OCI-M1 (cell line): ENCODE data around the gene PDE9A.

Experiments
- DNase-seq: peaks from one replicate; lab custom pipeline; 2025; lab: John Stamatoyannopoulos, UW

PDE9A gene

DNA sequence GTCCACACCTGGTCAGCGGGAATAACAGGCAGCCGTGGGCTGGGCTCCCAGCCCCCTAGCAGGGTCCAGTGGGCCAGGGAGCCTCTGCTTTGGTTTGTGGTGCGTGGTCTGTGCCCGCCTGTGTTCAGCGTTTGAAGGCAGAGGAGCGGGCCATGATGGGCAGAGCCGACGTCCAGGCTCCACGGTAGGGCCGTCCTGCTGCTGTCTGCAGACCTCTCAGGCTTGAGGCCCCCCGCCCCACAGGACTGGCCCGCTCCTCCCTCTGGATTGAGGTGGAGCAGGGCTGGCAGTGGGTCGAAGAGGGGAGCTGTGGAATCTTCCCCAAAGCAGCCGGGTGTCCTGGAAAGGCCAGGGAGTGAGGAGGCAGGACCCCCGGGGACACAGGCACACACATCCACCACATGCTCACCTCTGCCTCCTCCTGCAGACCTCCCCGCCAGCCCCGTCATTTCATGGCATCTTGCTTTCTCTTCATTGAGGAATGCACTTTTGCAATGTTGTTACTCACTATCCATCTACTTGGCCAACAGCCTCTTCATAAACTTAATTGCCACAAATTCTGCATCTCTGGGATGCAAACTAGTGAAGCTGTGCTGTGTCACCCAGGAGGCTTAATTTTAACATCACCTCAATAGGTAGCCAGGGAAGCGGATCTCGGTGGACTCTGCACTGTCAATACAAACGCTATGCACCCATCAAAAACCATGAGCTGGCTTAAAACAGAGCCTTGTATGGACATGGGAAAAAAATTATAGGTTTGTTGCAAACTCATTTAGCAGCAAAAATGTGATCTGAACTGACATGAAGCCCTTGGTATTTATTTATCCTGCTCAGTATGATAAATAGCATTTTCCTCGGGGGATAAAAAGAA is 85.9 kb downstream of the PDE9A start:
- DNase-seq = no peak

DNA sequence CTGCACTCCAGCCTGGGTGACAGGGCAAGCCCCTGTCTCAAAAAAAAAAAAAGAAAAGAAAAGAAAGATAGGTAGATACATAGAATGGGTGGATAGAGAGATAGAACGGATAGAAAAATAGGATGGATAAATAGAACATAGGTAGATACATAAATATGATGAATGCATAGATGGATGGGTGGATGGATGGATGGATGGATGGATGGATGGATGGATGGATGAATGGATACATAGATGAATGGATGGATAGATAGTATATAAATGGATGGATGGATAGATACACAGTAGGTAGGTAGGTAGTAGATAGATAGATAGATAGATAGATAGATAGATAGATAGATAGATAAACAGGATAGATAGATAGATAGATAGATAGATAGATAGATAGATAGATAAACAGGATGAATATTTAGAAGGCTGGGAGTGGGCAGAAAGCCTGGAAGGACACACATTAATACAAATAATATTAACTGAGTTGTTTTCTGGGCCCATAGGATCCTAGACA is 87.0 kb downstream of the PDE9A start:
- DNase-seq = no peak

DNA sequence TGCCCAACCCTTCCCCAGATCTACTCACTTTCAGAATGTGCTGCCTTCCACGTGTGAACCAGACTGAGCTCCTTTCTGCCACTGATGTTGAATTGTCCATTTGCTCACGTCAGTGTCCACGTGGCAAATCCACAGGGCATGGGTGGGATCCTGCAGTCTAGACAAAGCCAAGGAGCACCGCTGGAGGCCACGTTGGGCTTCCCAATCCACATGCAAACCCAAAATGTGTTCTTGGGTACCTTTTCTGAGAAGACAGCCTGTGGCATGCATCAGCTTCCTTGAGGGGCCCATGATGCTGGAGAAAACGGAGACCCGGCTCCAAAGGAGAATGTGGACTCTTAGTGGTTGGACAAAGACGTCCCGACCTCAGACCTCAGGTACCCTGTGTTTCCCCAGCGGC is 87.6 kb downstream of the PDE9A start:
- DNase-seq = no peak

- DNase-seq = no peak
Measured at GRCh38 chr21:42744520-42745445, 91.4 kb downstream of the PDE9A start.

GRCh38 chr21:42745511-42746239 is 92.3 kb downstream of the PDE9A start:
- DNase-seq = no peak

- DNase-seq = no peak
Measured at GRCh38 chr21:42746240-42746592, 92.8 kb downstream of the PDE9A start.

- peak; percentile 10 for DNase-seq
Measured at GRCh38 chr21:42746593-42747275, 93.3 kb downstream of the PDE9A start.

DNA sequence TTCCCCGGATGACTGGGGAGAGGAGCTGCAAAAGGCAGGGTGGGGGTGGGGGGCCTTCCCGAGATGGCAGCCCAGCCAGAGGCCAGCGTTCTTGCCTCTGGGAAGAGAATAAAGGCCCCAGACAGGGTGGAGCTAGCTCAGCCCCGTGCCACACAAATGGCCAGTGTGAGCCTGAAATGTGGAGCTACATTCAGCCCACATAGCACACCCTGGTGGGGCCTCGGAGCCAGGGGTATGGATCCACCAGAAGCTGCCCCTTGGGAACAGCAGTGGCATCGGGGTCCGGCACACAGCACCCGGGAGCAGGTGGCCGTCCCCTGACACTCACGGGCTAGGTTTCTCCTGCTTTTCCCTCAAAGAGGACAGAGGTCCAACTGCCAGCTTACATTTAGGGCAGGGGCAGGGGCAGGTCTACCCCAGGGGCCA is 93.9 kb downstream of the PDE9A start:
- DNase-seq = no peak

DNA sequence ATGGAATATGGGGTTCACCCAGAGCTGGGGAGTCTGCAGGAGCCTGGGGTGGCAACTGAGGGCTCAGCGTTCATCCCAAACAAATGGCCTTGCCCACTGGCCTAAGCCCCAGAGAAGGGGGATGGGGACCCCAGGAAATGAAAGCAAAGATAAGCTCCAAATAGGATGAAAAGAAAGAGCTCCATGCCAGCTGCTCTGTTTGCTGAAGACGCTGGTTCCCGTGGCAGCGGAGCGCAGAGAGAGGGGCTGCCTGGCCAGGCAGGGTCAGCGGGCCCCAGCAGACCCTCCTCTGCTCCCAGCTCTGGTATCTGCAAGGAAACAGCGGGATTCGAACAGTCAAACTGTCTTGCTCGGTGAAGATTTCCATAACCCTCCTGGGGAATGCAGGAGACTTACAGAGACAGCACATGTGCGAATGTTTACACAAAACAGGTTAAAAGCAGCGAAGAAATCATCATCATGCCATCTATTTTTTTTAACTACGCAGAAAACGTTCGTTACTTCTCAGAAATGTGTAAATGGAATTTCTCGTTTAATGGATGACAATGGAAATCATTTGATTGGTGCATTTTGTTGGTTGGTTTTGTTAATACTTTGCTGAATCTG is 94.4 kb downstream of the PDE9A start:
- DNase-seq = no peak

GRCh38 chr21:42748620-42749176 is 95.3 kb downstream of the PDE9A start:
- no peak for DNase-seq

DNA sequence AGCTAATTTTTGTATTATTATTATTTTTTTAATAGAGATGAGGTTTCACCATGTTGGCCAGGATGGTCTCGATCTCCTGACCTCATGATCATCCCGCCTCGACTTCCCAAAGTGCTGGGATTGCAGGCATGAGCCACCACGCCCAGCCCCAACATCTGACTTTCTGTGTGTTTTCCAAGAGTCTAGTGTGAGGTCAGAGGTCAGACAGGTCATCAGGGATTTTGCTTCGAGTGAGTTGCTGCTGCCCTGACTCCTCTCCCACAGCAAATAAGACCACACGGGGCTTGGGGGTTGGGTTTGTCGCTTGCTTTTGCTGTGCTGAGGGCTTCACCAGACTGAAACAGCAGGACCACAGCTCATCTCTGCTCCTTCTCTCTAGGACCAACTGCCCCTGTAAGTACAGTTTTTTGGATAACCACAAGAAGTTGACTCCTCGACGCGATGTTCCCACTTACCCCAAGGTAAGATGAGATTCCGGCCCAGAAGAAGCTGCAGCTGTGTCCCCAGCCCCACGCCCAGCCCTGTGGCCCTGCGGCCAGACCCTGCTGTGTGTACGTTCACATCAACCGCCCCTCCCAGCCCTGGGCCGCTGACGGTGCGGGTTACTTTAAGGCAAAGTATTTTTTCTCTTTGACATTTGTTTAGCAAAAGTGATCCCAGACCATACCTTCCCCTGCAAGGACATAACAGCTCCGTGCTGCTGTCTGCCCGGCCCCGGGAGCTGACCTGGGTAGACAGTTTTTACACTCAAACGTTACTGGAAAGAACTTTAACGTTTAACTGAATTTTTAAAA is 97.5 kb downstream of the PDE9A start:
- DNase-seq = no peak

DNA sequence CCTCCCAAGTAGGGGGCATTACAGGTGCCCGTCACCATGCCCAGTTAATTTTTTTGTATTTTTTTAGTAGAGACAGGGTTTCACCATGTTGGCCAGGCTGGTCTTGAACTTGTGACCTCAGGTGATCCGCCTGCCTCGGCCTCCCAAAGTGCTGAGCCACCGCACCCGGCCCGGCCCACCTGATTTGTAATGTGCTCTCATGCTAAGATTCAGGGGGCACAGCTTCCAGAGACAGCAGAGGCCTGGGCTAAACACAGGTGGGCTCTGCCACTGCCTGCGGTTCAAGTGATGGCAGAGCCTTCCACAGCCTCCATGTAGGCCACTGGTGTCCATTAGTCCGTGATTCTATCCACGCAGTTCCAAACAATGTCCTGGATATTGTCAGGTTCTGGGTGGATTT is 98.4 kb downstream of the PDE9A start:
- no peak for DNase-seq

DNA sequence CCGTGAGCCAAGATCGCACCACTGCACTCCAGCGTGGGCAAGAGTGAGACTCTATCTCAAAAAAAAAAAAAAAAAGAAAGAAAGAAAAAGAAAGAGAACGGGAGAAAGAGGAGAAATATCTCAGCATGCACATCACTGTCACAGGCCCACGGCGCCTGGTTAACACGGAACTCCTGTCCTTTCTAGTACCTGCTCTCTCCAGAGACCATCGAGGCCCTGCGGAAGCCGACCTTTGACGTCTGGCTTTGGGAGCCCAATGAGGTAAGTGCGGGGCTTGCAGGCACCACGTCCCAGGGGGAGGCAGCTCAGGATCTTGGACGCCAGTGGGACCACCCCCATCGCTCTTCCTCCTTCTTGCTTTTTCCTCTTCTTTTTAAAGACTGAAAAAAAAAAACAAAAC is 100.4 kb downstream of the PDE9A start:
- DNase-seq = no peak

DNA sequence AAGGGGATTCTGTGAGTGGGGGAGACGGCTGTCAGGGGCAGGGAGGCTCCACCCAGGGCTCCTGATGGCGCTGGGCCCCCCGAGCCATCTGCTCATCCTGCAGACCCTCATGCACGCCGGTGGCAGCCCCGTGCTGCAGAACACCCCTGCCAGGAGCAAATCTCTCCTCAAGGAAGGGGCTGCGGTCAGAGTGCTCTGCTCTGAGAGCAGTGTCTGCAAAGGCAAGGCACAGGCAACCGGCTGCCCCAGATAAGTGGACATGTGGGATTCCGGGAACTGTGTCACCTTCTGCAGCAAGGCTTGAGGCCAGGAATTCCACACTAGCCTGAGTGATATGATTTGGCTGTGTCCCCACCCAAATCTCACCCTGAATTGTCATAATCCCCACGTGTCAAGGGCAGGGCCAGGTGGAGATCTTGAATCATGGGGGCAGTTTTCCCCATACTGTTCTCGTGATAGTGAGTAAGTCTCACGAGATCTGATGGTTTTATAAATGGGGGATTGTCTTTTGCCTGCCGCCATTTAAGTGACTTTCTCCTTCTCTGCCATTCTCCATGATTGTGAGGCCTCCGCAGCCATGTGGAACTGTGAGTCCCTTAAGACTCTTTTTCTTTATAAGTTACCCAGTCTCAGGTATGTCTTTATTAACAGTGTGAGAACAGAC is 101.0 kb downstream of the PDE9A start:
- DNase-seq = no peak

- DNase-seq = no peak
Measured at GRCh38 chr21:42755031-42755665, 101.7 kb downstream of the PDE9A start.

GRCh38 chr21:42755766-42756579 is 102.6 kb downstream of the PDE9A start:
- DNase-seq = no peak

GRCh38 chr21:42756580-42757250 is 103.3 kb downstream of the PDE9A start:
- DNase-seq = no peak
